GM21619 (cell line): ENCODE results near the gene LTBP4.

Experiments
- ATAC-seq: cut with Tn5 transposase; IDR thresholded peaks from one replicate; pipeline ENCODE4 v1.9.1; 2021; ENCODE audit not compliant: unreplicated experiment

The LTBP4 gene

GRCh38 chr19:40592170-40592569 lies 9.0 kb upstream of the LTBP4 start:
- ATAC-seq = no peak

GRCh38 chr19:40594255-40594654 lies 6.9 kb upstream of the LTBP4 start:
- ATAC-seq = no peak

- ATAC-seq = no peak
Measured at GRCh38 chr19:40594657-40595091, 6.5 kb upstream of the LTBP4 start.

- no peak for ATAC-seq
Measured at GRCh38 chr19:40596608-40597328, 4.4 kb upstream of the LTBP4 start.

GRCh38 chr19:40597329-40597838 lies 3.8 kb upstream of the LTBP4 start:
- ATAC-seq = no peak

- ATAC-seq = no peak
Measured at GRCh38 chr19:40598121-40598917, 2.9 kb upstream of the LTBP4 start.

- no peak for ATAC-seq
Measured at GRCh38 chr19:40598918-40599307, 2.3 kb upstream of the LTBP4 start.

- no peak for ATAC-seq
Measured at GRCh38 chr19:40599331-40599901, 1.8 kb upstream of the LTBP4 start.

GRCh38 chr19:40599902-40600569 lies 1.1 kb upstream of the LTBP4 start:
- ATAC-seq = no peak

GRCh38 chr19:40600570-40601133 lies 517 bp upstream of the LTBP4 start:
- no peak for ATAC-seq

GRCh38 chr19:40603071-40603388 lies 1.9 kb downstream of the LTBP4 start:
- no peak for ATAC-seq

- ATAC-seq = peak; percentile 61
Measured at GRCh38 chr19:40603389-40604170, 2.4 kb downstream of the LTBP4 start.

GRCh38 chr19:40604171-40604646 lies 3.0 kb downstream of the LTBP4 start:
- ATAC-seq = no peak

- ATAC-seq = no peak
Measured at GRCh38 chr19:40604647-40605215, 3.6 kb downstream of the LTBP4 start.

- ATAC-seq = peak; percentile 22
Measured at GRCh38 chr19:40605216-40605971, 4.2 kb downstream of the LTBP4 start.

GRCh38 chr19:40607311-40608239 lies 6.4 kb downstream of the LTBP4 start:
- ATAC-seq = no peak

GRCh38 chr19:40608240-40608621 lies 7.1 kb downstream of the LTBP4 start:
- no peak for ATAC-seq

GRCh38 chr19:40608957-40609356 lies 7.8 kb downstream of the LTBP4 start:
- no peak for ATAC-seq
